Caco-2 (cell line): ENCODE results near the gene PSMB9. TPM values are rescaled to one million over a fixed set of nuclear protein-coding genes. Genes with fewer than 3 reads are reported as not detected.

Experiments
- BruUV-seq: library from RNA; stranded (reverse); fragments of 400-500 nt; replicated peaks from 2 replicates; lab custom pipeline; 2021; lab: Mats Ljungman, UMichigan
- CTCF ChIA-PET: fragments of 300-600 bp; sonication (Branson Sonifier 250); formaldehyde crosslinking; loops from one replicate; lab custom pipeline; 2022; ENCODE audit warnings: antibody characterized with exemption; lab: Charles Lee
- POLR2A ChIA-PET: fragments of 300-600 bp; sonication (Branson Sonifier 250); formaldehyde crosslinking; loops from one replicate; lab custom pipeline; 2022; ENCODE audit warnings: antibody characterized with exemption; lab: Charles Lee
- DNase-seq, 2 experiments: peaks; one replicate each; pipeline versions ENCODE4 v3.0.0 to v3.0.0-alpha.2; 2020 to 2022
- H3K27me3 ChIP-seq: replicated peaks from 2 replicates; pipeline ENCODE4 v1.6.0; 2011; ENCODE audit warnings: low read length; ENCODE audit not compliant: control insufficient read depth, insufficient read depth
- H3K36me3 ChIP-seq: 2 replicates; pipeline ENCODE4 v1.5.1; 2011; ENCODE audit warnings: low read length; ENCODE audit not compliant: control insufficient read depth, insufficient read depth
- H3K4me1 ChIP-seq: fragments of 250-450 bp; sonication (Bioruptor Pico); 2 replicates; pipeline ENCODE4 v1.5.1; 2020; ENCODE audit warnings: mild to moderate bottlenecking
- H3K4me3 ChIP-seq: 2 replicates; pipeline ENCODE4 v1.5.1; 2011; ENCODE audit warnings: low read depth, mild to moderate bottlenecking, control low read depth, low read length
- H3K9me3 ChIP-seq: fragments of 250-450 bp; sonication (Bioruptor Pico); 2 replicates; pipeline ENCODE4 v1.5.1; 2020; ENCODE audit warnings: mild to moderate bottlenecking, moderate library complexity
- H3K27ac Mint-ChIP-seq: one replicate; pipeline ENCODE4 v1.8.0; 2022; ENCODE audit warnings: mixed read lengths; ENCODE audit not compliant: unreplicated experiment
- H3K27me3 Mint-ChIP-seq: one replicate; pipeline ENCODE4 v1.8.0; 2022; ENCODE audit warnings: mixed read lengths; ENCODE audit not compliant: insufficient read depth, unreplicated experiment
- H3K36me3 Mint-ChIP-seq: one replicate; pipeline ENCODE4 v1.8.0; 2022; ENCODE audit warnings: mild to moderate bottlenecking, mixed read lengths; ENCODE audit not compliant: insufficient read depth, unreplicated experiment
- H3K4me1 Mint-ChIP-seq: one replicate; pipeline ENCODE4 v1.8.0; 2022; ENCODE audit warnings: low read depth, mixed read lengths; ENCODE audit not compliant: unreplicated experiment
- H3K4me3 Mint-ChIP-seq: one replicate; pipeline ENCODE4 v1.8.0; 2022; ENCODE audit warnings: mild to moderate bottlenecking, moderate library complexity, mixed read lengths; ENCODE audit not compliant: unreplicated experiment
- H3K9me3 Mint-ChIP-seq: one replicate; pipeline ENCODE4 v1.8.0; 2022; ENCODE audit warnings: mixed read lengths; ENCODE audit not compliant: unreplicated experiment
- CTCF ChIP-seq, 2 experiments: fragments of 200-600 bp in 1 of 2; IDR thresholded peaks; 1 replicate in 1 of 2; 2 replicates in 1 of 2; pipeline versions ENCODE4 v1.5.1 to v1.8.0; 2011 to 2022; ENCODE audit warnings: antibody characterized with exemption in 1 of 2, control low read depth in 1 of 2, inconsistent platforms in 1 of 2, low read depth in 1 of 2, low read length in 1 of 2, mild to moderate bottlenecking in 1 of 2, moderate library complexity in 1 of 2; ENCODE audit not compliant: insufficient read depth in 1 of 2, severe bottlenecking in 1 of 2, unreplicated experiment in 1 of 2
- intact Hi-C: fragments of 100-400 bp; cut with micrococcal nuclease; formaldehyde crosslinking; loops from one replicate; pipeline ENCODE4 v1.10.0; 2022; ENCODE audit not compliant: unreplicated experiment
- total RNA-seq: library from RNA; stranded (reverse); gene quantifications from 2 replicates; pipeline ENCODE4 v1.2.3, GENCODE V29; 2022

Gene PSMB9
- total RNA-seq, 1 experiment from 2014 or later, result 1.3 TPM

- ChIA-PET POLR2A (no interaction called here), CTCF (no interaction called here)
- DNase-seq, result no peak
- TF ChIP-seq CTCF (IDR thresholded peaks at IDR 0.05; ENCODE audit: insufficient read depth in 1 of 2, low read depth in 1 of 2, low read length in 1 of 2, severe bottlenecking in 1 of 2, unreplicated experiment in 1 of 2), result no peak
- Mint-ChIP-seq H3K36me3 (peaks cover 10% of the 10 kb centered on the region), H3K9me3 (no peaks in the 10 kb centered on the region), H3K27ac (no peak overlapping the region), H3K4me1 (peaks cover 7% of the 10 kb centered on the region), H3K4me3 (no peak overlapping the region), H3K27me3 (peaks cover 7% of the 10 kb centered on the region)
- Histone ChIP-seq H3K4me3 (no peak overlapping the region), H3K9me3 (no peaks in the 10 kb centered on the region), H3K27me3 (no peaks in the 10 kb centered on the region), H3K36me3 (no peaks in the 10 kb centered on the region), H3K4me1 (no peaks in the 10 kb centered on the region)
- intact Hi-C loops, result loop anchor here (5.0 kb wide), 1 partner anchor 76 kb away; the partner anchor contains the start of gene BRD2
- no TSS peak for BruUV-seq
Measured at GRCh38 chr6:32890831-32891230, 36.8 kb downstream of the PSMB9 start.

- Mint-ChIP-seq H3K4me3 (peak overlapping the region; percentile 99), H3K27me3 (peaks cover 4% of the 10 kb centered on the region), H3K4me1 (peaks cover 7% of the 10 kb centered on the region), H3K27ac (peak overlapping the region; percentile 96), H3K36me3 (peaks cover 10% of the 10 kb centered on the region), H3K9me3 (no peaks in the 10 kb centered on the region)
- no TSS peak for BruUV-seq
- intact Hi-C loops, result loop anchor here (1.0 to 5.0 kb wide), 3 partner anchors 54 to 355 kb away; partner anchors contain the start of gene BRD2
- H3K27me3 ChIP-seq, result no peaks in the 10 kb centered on the region
- peak overlapping the region; percentile 68 for H3K4me3 ChIP-seq
- DNase-seq, result peak; percentile 93 to 96
- no peaks in the 10 kb centered on the region for H3K9me3 ChIP-seq
- H3K4me1 ChIP-seq, result no peaks in the 10 kb centered on the region
- POLR2A ChIA-PET, result interaction anchor here (0.5 to 1.3 kb wide), 10 partner anchors 10 to 262 kb away, joined by 3 to 26 read pairs (median 4); partner anchors contain the start of genes HLA-DMA, TAP1 and TAP2
- no peaks in the 10 kb centered on the region for H3K36me3 ChIP-seq
- TF ChIP-seq CTCF (IDR thresholded peaks at IDR 0.05; ENCODE audit: insufficient read depth in 1 of 2, low read depth in 1 of 2, low read length in 1 of 2, severe bottlenecking in 1 of 2, unreplicated experiment in 1 of 2), result no peak
- CTCF ChIA-PET, result interaction anchor here (0.6 to 1.8 kb wide), 12 partner anchors 10 to 355 kb away, joined by 3 to 10 read pairs (median 4); partner anchors contain the start of genes HLA-DMA and TAP2
Measured at GRCh38 chr6:32894085-32895005, 40.4 kb downstream of the PSMB9 start.

- H3K27ac Mint-ChIP-seq, result peak overlapping the region; percentile 96
- H3K9me3 ChIP-seq, result no peaks in the 10 kb centered on the region
- H3K9me3 Mint-ChIP-seq, result no peaks in the 10 kb centered on the region
- peak overlapping the region; percentile 99 for H3K4me3 Mint-ChIP-seq
- CTCF ChIA-PET, result interaction anchor here (0.9 to 1.8 kb wide), 8 partner anchors 10 to 76 kb away, joined by 3 to 10 read pairs (median 6); partner anchors contain the start of genes HLA-DMA and TAP2
- no peak for DNase-seq
- peaks cover 7% of the 10 kb centered on the region for H3K4me1 Mint-ChIP-seq
- peaks cover 10% of the 10 kb centered on the region for H3K36me3 Mint-ChIP-seq
- no peaks in the 10 kb centered on the region for H3K36me3 ChIP-seq
- peak overlapping the region; percentile 68 for H3K4me3 ChIP-seq
- POLR2A ChIA-PET, result interaction anchor here (1.0 to 1.3 kb wide), 5 partner anchors 9 to 77 kb away, joined by 3 to 26 read pairs (median 4); partner anchors contain the start of genes HLA-DMA and TAP1
- no peaks in the 10 kb centered on the region for H3K27me3 Mint-ChIP-seq
- TF ChIP-seq CTCF (IDR thresholded peaks at IDR 0.05; ENCODE audit: insufficient read depth in 1 of 2, low read depth in 1 of 2, low read length in 1 of 2, severe bottlenecking in 1 of 2, unreplicated experiment in 1 of 2), result no peak
- intact Hi-C loops, result loop anchor here (2.0 kb wide), 1 partner anchor 54 kb away; no protein-coding TSS in a partner anchor
- no peaks in the 10 kb centered on the region for H3K4me1 ChIP-seq
- TSS peak; percentile 32 for BruUV-seq
- H3K27me3 ChIP-seq, result no peaks in the 10 kb centered on the region
Measured at GRCh38 chr6:32895006-32895345, 41.0 kb downstream of the PSMB9 start.
